MM.1S (cell line): ENCODE measurements around the gene KPNA4.
"Not testable (repeated sequence)": the region's sequence is repeated elsewhere in the genome, so short reads cannot be mapped to it uniquely, and the experiment has no call there.

Experiments used
- DNase-seq: peaks from one replicate; pipeline ENCODE4 v3.0.0-alpha.2; 2015
- H2AFZ ChIP-seq: fragments of 300-600 bp; sonication (generic); 2 replicates; pipeline ENCODE4 v1.6.0; 2016; ENCODE audit warnings: antibody characterized with exemption, low read length
- H3F3A ChIP-seq: fragments of 300-600 bp; sonication (generic); 2 replicates; pipeline ENCODE4 v1.6.1; 2016; ENCODE audit warnings: mild to moderate bottlenecking, antibody characterized with exemption, low read length, moderate library complexity, mixed read lengths; ENCODE audit not compliant: insufficient read depth
- H3K27ac ChIP-seq: fragments of 300-600 bp; sonication (generic); 2 replicates; pipeline ENCODE4 v1.5.1; 2016; ENCODE audit warnings: mild to moderate bottlenecking, low read length
- H3K27me3 ChIP-seq: fragments of 300-600 bp; sonication (generic); replicated peaks from 2 replicates; pipeline ENCODE4 v1.6.0; 2016; ENCODE audit warnings: low read length; ENCODE audit not compliant: insufficient read depth
- H3K36me3 ChIP-seq: fragments of 300-600 bp; sonication (generic); replicated peaks from 2 replicates; pipeline ENCODE4 v1.6.1; 2016; ENCODE audit warnings: mild to moderate bottlenecking, low read length, mixed read lengths; ENCODE audit not compliant: insufficient read depth
- H3K4me1 ChIP-seq: fragments of 300-600 bp; sonication (generic); 2 replicates; pipeline ENCODE4 v1.6.1; 2016; ENCODE audit warnings: low read length, mixed read lengths
- H3K4me2 ChIP-seq: fragments of 300-600 bp; sonication (generic); 2 replicates; pipeline ENCODE4 v1.6.0; 2016; ENCODE audit warnings: low read depth, low read length
- H3K4me3 ChIP-seq: fragments of 300-600 bp; sonication (generic); 2 replicates; pipeline ENCODE4 v1.5.1; 2016; ENCODE audit warnings: low read length, mixed read lengths
- H3K79me2 ChIP-seq: fragments of 300-600 bp; sonication (generic); 2 replicates; pipeline ENCODE4 v1.6.1; 2016; ENCODE audit warnings: mixed run types, low read length, mixed read lengths
- H3K9ac ChIP-seq: fragments of 300-600 bp; sonication (generic); 2 replicates; pipeline ENCODE4 v1.6.1; 2016; ENCODE audit warnings: low read length, mixed read lengths
- H3K9me2 ChIP-seq: fragments of 300-600 bp; sonication (generic); replicated peaks from 2 replicates; pipeline ENCODE4 v1.6.1; 2016; ENCODE audit warnings: mild to moderate bottlenecking, low read length, mixed read lengths; ENCODE audit not compliant: insufficient read depth
- H3K9me3 ChIP-seq: fragments of 300-600 bp; sonication (generic); replicated peaks from 2 replicates; pipeline ENCODE4 v1.6.1; 2016; ENCODE audit warnings: mild to moderate bottlenecking, low read length, mixed read lengths; ENCODE audit not compliant: insufficient read depth
- H4K20me1 ChIP-seq: fragments of 300-600 bp; sonication (generic); 2 replicates; pipeline ENCODE4 v1.6.1; 2016; ENCODE audit warnings: mild to moderate bottlenecking, low read length, moderate library complexity, mixed read lengths; ENCODE audit not compliant: insufficient read depth
- EZH2 ChIP-seq: fragments of 300-600 bp; sonication (generic); optimal IDR thresholded peaks from 2 replicates; pipeline ENCODE3; 2017; ENCODE audit warnings: low read depth, mild to moderate bottlenecking, antibody characterized with exemption, low read length, mixed read lengths
- EZH2phosphoT487 ChIP-seq: fragments of 300-600 bp; sonication (generic); IDR thresholded peaks from 2 replicates; pipeline ENCODE4 v1.6.1; 2018; ENCODE audit warnings: antibody characterized with exemption, low read length
- TF ChIP-seq, protein P1 (sequence below): fragments of 300-600 bp; sonication (generic); IDR thresholded peaks from 2 replicates; pipeline ENCODE4 v1.5.1; 2016; ENCODE audit warnings: antibody characterized with exemption, low read length, mixed read lengths

KPNA4 gene

DNA sequence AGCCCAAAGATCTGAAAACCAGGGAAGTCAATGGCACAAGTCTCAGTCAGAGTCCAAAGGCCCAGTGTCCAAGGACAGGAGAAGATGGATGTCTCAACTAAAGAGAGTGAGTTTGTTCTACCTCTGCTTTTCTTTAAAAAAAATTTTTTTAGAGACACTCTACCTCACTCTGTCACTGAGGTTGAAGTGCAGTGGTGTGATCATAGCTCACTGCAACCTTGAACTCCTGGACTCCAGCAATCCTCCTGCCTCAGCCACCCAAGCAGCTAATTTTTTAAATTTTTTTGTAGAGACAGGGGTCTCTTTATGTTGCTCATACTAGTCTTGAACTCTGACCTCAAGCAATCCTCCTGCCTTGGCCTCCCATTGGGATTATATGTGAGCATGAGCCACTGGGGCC lies 39.9 kb upstream of the KPNA4 start:
- Histone ChIP-seq H3K4me2 (no peak overlapping the region), H3K9me3 (no peaks in the 10 kb centered on the region), H3K36me3 (no peaks in the 10 kb centered on the region), H3K27me3 (no peaks in the 10 kb centered on the region), H3K27ac (no peak overlapping the region), H3K9ac (no peak overlapping the region), H3K4me3 (no peak overlapping the region), H4K20me1 (no peaks in the 10 kb centered on the region), H2AFZ (no peak overlapping the region), H3K79me2 (no peaks in the 10 kb centered on the region), H3F3A (no peaks in the 10 kb centered on the region), H3K4me1 (no peaks in the 10 kb centered on the region), H3K9me2 (no peaks in the 10 kb centered on the region; the same call in 1 of the 2 replicates)
- no peak for DNase-seq
- TF ChIP-seq, protein P1, sequence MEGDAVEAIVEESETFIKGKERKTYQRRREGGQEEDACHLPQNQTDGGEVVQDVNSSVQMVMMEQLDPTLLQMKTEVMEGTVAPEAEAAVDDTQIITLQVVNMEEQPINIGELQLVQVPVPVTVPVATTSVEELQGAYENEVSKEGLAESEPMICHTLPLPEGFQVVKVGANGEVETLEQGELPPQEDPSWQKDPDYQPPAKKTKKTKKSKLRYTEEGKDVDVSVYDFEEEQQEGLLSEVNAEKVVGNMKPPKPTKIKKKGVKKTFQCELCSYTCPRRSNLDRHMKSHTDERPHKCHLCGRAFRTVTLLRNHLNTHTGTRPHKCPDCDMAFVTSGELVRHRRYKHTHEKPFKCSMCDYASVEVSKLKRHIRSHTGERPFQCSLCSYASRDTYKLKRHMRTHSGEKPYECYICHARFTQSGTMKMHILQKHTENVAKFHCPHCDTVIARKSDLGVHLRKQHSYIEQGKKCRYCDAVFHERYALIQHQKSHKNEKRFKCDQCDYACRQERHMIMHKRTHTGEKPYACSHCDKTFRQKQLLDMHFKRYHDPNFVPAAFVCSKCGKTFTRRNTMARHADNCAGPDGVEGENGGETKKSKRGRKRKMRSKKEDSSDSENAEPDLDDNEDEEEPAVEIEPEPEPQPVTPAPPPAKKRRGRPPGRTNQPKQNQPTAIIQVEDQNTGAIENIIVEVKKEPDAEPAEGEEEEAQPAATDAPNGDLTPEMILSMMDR, result no peak
- no peak for TF ChIP-seq EZH2

DNA sequence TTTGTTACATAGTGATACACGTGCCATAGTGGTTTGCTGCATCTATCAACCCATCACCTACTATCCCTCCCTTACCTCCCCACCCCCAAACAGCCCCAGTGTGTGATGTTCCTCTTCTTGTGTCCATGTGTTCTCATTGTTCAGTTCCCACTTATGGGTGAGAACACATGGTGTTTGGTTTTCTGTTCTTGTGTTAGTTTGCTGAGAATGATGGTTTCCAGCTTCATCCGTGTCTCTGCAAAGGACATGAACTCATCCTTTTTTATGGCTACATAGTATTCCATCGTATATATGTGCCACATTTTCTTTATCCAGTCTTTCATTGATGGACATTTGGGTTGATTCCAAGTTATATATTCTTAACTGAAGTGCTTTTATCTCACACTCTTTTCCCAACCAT lies 38.5 kb upstream of the KPNA4 start:
- H3K79me2 ChIP-seq, H3K36me3 ChIP-seq, H3K27me3 ChIP-seq, H3K4me3 ChIP-seq, H3K9ac ChIP-seq, H2AFZ ChIP-seq, H3F3A ChIP-seq, DNase-seq, H3K9me3 ChIP-seq, H4K20me1 ChIP-seq, H3K27ac ChIP-seq, H3K9me2 ChIP-seq, H3K4me1 ChIP-seq, H3K4me2 ChIP-seq: not testable (repeated sequence)

GRCh38 chr3:160602259-160602658 lies 36.9 kb upstream of the KPNA4 start:
- H4K20me1 ChIP-seq, result no peaks in the 10 kb centered on the region
- no peaks in the 10 kb centered on the region for H3K36me3 ChIP-seq
- H2AFZ ChIP-seq, result no peak overlapping the region
- H3K27ac ChIP-seq, result no peak overlapping the region
- no peak overlapping the region for H3K4me2 ChIP-seq
- no peak overlapping the region for H3K4me3 ChIP-seq
- H3F3A ChIP-seq, result no peaks in the 10 kb centered on the region
- H3K9me3 ChIP-seq, result no peaks in the 10 kb centered on the region
- TF ChIP-seq EZH2, result no peak
- TF ChIP-seq EZH2phosphoT487, result no peak
- TF ChIP-seq, protein P1, result no peak
- H3K9ac ChIP-seq, result no peak overlapping the region
- H3K4me1 ChIP-seq, result no peaks in the 10 kb centered on the region
- no peaks in the 10 kb centered on the region for H3K79me2 ChIP-seq
- H3K27me3 ChIP-seq, result no peaks in the 10 kb centered on the region
- no peak for DNase-seq
- H3K9me2 ChIP-seq, result no peaks in the 10 kb centered on the region; the same call in 1 of the 2 replicates

- Histone ChIP-seq H3K27me3 (no peaks in the 10 kb centered on the region), H3K9ac (no peak overlapping the region), H3K4me1 (no peaks in the 10 kb centered on the region), H3K27ac (no peak overlapping the region), H4K20me1 (no peaks in the 10 kb centered on the region), H2AFZ (no peak overlapping the region), H3K36me3 (no peaks in the 10 kb centered on the region), H3K9me3 (no peaks in the 10 kb centered on the region), H3K79me2 (no peaks in the 10 kb centered on the region), H3K9me2 (no peaks in the 10 kb centered on the region), H3F3A (no peaks in the 10 kb centered on the region), H3K4me3 (no peak overlapping the region), H3K4me2 (no peak overlapping the region)
- TF ChIP-seq EZH2phosphoT487 (no peak), EZH2 (no peak)
- TF ChIP-seq, protein P1, result no peak
- DNase-seq, result no peak
Observed at GRCh38 chr3:160601288-160601687, 35.9 kb upstream of the KPNA4 start.
